Activated CD4-positive, CD25-positive, alpha-beta regulatory T cell treated with anti-CD3 and anti-CD28 coated beads, Interleukin-2, amount 50 U/mL, for 16 hours (primary cell): ENCODE measurements around the gene SLC38A2.
"Not testable (repeated sequence)": the region's sequence is repeated elsewhere in the genome, so short reads cannot be mapped to it uniquely, and the experiment has no call there.

Experiments
- DNase-seq: peaks from one replicate; pipeline ENCODE4 v3.0.0-alpha.2; 2020; ENCODE audit warnings: low read depth, low spot score

The SLC38A2 gene

DNA sequence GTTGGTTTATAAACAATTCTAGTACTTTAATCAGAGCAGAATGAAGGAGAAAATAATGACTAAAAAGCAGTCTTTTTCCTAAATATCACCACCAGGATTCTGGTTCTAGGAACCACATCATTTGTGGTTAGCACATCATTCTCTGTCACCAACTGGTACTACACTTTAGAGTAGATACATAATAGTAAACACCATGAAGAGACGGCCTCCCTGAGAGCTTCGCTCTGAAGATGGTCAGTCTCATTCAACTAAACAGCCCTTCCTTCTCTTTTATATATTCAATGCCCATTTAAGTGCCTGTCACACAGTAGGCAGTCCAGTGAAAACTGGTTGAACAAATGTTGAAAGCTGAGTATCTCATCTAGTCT is 10.9 kb downstream of the SLC38A2 start:
- DNase-seq: no peak

DNA sequence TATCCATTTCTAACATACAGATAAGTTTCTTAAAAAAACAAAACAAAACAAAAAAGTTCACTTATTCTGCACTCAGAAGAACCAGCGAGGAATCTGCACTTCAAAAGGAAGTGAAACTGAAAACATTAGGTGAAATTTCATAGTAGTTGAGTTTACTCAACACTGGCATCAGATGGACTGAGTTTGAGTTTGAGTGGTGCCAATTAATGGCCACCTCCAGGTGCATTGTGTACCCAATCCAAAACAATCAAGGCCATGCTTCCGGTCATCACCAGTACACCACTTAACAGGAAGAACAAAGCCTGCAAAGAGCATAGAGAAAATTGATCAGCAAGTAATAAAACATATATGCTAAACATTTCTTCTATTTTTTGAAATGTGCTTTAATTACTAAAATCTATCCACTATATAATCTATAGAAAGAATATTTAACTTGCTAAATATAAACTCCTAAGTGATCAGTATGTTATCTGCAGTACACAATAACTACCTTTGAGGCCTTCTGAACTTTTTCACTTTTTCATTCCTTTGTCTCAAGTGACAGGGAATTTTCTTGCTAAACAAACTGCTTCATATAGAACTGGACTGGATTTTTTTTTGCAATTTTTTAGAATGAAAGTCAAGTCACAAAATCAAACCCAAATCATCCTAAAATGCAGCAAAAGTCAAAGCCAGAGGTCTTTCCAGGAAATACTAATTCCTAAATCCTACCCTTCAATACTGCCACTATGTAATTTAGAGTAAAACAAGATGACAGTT is 11.5 kb downstream of the SLC38A2 start:
- no peak for DNase-seq

DNA sequence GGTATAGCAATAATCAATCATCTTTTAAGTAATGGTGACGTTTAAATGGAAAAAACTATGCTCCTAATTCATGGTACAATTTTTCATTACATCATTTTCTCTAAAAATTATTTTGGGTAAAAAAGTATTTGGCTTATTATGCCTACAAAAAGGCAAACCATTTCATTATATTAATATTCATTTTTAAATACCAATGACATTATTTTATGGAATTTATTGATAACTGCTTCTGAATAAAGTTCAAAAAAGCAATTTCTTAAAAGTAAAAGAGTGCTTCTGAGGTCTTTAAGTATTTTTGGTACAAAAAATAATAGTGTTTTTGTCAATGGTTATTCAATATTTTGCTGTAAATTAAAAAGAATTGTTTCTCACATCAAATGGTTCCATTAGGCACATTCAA is 12.2 kb downstream of the SLC38A2 start:
- no peak for DNase-seq

DNA sequence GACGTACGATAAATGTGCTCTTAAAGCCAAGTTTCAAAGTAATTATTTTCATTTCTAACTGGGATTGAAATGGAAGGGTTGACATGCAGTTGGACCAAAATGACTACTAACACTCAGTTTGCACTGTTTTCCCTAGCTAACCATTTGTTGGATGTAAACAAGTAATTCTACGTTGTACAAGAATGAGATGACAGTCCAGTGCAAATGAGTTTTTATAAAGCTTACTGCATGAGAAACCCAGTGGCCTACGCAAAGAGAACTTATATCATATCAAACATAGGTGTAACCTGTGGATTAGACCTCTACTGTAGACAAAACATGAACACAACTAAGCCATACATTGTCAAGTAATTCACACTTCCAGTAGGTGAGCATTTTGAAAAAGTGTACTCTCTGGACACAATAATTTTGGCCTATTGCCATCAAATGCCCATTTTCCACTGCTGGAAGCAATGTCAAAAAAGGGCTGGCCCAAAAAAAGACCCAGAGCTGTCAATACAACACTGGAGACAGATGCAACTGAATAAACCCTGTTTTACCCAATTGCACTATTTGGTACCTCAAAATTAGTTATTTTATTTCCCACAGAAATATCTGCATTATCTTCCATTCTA is 12.8 kb downstream of the SLC38A2 start:
- DNase-seq: no peak

DNA sequence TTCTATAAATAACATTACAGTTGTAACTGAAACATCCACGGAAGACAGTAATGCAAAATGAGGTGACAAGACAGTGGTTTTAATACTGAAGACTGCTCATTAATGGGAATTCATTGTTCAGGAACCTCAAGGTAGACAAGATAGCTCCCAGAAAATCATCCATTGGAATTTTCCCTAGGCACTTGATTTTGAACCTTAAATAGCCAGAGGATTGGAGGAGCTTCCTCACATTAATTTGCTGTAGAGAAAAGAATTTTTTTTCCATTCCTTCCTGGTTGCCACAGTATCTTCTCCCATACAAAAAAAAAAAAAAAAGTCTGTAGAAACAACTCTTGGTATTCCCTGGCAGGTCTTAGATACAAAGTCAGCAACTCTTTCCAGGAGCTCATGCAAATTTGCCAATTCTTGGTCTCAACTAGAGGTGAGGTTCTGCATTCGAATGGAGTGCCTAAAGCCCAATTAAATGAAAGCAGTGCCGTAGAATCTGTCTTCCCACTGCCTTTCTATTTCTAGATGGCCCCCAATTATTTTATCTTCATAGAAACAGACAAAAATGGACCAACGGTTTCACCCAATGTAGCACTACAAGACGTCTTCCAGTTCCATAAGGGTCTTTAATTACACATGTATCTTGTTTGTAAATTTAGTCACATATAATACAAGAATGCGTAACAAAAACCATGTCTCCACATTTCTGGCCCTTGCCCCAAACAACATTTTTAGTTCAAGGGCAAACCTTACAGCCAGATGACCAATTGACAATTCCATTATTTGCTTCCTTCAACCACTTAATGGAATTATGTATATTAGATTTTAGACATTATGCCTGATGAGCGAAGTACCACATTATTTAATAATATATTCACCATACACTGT is 13.5 kb downstream of the SLC38A2 start:
- no peak for DNase-seq

DNA sequence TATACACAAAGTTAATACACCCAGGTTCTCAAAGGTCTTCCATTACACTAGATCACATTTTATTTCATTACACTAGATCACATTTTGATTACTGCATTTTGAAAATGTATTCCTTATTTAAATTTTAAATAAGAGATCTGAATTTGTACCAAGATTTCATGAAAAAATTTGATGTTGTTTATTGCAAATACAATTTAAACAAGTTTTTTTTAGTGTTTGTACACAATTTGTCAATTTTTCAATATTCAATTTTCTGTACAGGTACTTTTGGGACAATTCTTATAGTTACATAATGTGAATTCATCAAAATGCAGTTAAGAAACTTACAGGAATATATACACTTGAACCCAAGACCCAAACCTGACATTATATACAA is 14.3 kb downstream of the SLC38A2 start:
- DNase-seq: no peak

GRCh38 chr12:46357438-46358324 is 14.9 kb downstream of the SLC38A2 start:
- no peak for DNase-seq

- no peak for DNase-seq
These were observed 15.7 kb downstream of the SLC38A2 start for GRCh38 chr12:46356655-46357437.

- no peak for DNase-seq
These were observed 17.8 kb downstream of the SLC38A2 start for GRCh38 chr12:46354802-46355199.

GRCh38 chr12:46354111-46354801 is 18.3 kb downstream of the SLC38A2 start:
- no peak for DNase-seq

DNA sequence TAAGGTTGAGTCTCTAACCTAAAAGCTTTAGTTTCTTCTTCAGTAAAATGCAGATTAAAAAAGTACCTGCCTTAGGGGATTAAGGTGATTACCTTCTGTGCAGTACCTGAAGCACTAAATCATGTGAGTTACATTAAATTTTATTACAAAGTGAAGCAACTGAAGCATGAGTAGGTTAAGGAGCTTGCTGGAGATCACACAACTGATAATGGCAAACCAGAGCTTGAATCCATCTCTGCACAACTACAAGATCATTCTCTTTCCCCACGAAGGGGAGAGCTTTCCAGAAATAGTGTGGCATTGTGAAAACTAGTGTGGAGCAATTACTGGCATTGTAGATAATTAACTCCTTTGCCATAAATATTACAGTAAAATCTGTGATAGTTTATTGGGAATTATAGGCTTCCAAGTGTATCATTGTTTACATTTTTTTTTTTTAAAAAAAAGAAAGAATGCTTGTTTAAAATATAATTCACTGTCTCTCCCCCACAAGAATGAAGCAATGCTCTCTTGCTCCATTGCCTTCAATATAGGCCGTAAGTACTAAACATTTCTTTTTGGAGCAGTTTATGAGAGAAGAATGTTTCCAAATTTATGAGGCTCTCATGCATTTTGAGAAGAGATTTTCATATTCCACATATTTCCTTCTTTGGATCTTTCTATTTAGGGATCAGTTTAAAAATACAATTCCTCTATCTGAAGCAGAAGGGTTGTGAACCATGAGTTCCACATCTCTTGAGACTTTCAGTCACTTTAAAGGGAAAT is 20.5 kb downstream of the SLC38A2 start:
- no peak for DNase-seq

GRCh38 chr12:46351138-46351537 is 21.4 kb downstream of the SLC38A2 start:
- no peak for DNase-seq

- DNase-seq: no peak
These were observed 23.3 kb downstream of the SLC38A2 start for GRCh38 chr12:46349253-46349652.

- no peak for DNase-seq
These were observed 29.3 kb downstream of the SLC38A2 start for GRCh38 chr12:46343118-46343852.

GRCh38 chr12:46342562-46343033 is 30.0 kb downstream of the SLC38A2 start:
- no peak for DNase-seq

DNA sequence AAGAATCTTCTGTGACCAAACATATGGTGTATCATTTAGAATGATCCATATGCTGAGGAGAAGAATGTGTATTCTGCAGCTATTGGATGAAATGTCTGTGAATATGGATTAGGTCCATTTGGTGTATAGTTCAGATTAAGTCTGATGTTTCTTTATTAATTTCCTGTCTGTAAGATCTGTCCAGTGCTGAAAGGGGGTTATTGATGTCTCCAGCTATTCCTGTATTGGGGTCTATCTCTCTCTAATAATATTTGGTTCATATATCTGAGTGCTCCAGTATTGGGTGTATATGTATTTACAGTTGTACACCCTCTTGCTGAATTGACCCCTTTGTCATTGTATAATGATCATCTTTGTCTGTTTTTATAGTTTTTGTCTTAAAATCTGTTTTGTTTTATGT is 33.5 kb downstream of the SLC38A2 start:
- DNase-seq: no peak

GRCh38 chr12:46332260-46332659 is 40.3 kb downstream of the SLC38A2 start:
- DNase-seq: no peak

DNA sequence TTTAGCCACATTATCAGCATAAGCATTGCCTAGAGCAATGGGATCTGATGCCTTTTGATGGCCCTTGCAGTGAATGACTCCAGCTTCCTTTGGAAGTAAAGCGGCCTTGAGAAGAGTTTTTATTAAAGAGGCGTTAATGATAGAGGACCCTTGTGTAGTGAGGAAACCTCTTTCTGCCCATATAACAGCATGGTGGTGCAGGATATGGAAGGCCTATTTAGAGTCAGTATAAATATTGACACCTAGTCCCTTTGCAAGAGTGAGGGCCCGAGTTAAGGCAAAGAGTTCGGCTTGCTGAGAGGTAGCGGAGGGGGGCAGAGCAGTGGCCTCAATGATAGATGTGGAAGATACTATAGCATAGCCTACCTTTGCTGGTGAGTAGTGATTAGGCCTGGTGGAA is 47.5 kb downstream of the SLC38A2 start:
- DNase-seq: not testable (repeated sequence)

- no peak for DNase-seq
These were observed 51.8 kb downstream of the SLC38A2 start for GRCh38 chr12:46320731-46321130.
